ENCODE results near the gene CLK3. TPM values are rescaled to one million over a fixed set of nuclear protein-coding genes. Genes with fewer than 3 reads are reported as not detected.

The CLK3 gene
- total RNA-seq, 2 experiments from 2014 or later, result 86.5 to 109 TPM

DNA sequence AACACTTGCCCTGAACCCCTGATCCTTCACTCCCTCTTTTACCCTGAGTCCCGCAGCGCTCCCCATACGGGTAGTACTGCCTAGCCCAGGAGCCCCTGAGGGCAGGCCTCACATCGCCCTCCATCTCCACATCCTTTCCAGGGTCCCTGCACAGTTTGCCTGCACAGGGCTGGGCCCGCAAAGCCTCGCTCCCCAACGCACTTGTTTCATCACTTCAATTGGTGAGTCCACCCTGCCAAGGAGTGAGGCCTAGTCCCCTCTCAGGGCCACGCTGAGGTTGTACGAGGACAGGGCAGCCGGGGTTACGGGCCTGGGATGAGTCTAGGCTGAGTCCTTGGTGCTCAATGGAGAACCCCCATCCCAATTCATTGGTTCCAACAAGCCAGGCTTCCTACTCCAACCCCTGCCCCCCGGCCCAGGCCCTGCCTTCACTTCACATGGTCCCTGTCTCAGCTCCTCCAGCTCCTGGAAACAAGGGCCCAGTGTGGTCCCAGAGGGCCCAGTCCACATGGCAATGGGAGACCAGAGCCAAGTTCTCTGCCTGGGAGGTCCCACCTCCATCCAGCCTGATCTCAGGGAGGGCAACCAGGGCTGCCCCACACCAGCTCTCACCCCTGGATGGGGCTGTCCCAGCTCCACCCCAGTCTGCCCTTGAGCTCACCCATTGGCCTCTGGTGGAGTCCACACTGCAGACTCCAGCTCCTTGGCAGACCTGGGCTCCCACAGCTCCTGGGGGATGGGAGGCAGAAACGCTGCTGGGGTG lies 12.4 kb upstream of the CLK3 start:
- no TSS peak for BruUV-seq (replicated peaks)
- no peaks in the 10 kb centered on the region for H3K36me3 ChIP-seq (ENCODE audit: insufficient read depth, low read length)
- no peak overlapping the region for H2AFZ ChIP-seq (ENCODE audit: low read length)
- DNase-seq (ENCODE audit: low spot score), result no peak
- H3K9me3 ChIP-seq (ENCODE audit: low read length), result no peaks in the 10 kb centered on the region
- TF ChIP-seq EZH2phosphoT487 (IDR thresholded peaks at IDR 0.05; ENCODE audit: borderline replicate concordance, low read depth, low read length) (no peak), CTCF (conservative IDR thresholded peaks at IDR 0.05; ENCODE audit: low read length) (no peak)
- POLR2A ChIA-PET, result no interaction called here
- H3K4me1 ChIP-seq (ENCODE audit: insufficient read depth, low read length, poor library complexity, severe bottlenecking), result peaks cover 13% of the 10 kb centered on the region
- no peaks in the 10 kb centered on the region for H3K79me2 ChIP-seq (ENCODE audit: insufficient read depth, low read depth, low read length)
- no peaks in the 10 kb centered on the region for H4K20me1 ChIP-seq (ENCODE audit: insufficient read depth, low read length)
- H3K4me3 ChIP-seq (ENCODE audit: low read depth, low read length, poor library complexity, severe bottlenecking), result no peak overlapping the region
- CTCF ChIA-PET (ENCODE audit: unreplicated experiment), result no interaction called here
- H3K9me2 ChIP-seq (ENCODE audit: insufficient read depth, low read length), result no peaks in the 10 kb centered on the region
- no peak overlapping the region for H3K4me2 ChIP-seq (ENCODE audit: low read length)
- H3K27ac ChIP-seq (ENCODE audit: low read depth, low read length, poor library complexity, severe bottlenecking), result no peak overlapping the region
- intact Hi-C loops (cut with micrococcal nuclease; ENCODE audit: unreplicated experiment), result no loop called here

- Histone ChIP-seq H3K27ac (ENCODE audit: low read depth, low read length, poor library complexity, severe bottlenecking) (no peak overlapping the region), H3K4me2 (ENCODE audit: low read length) (no peak overlapping the region), H2AFZ (ENCODE audit: low read length) (no peak overlapping the region), H3K9me2 (ENCODE audit: insufficient read depth, low read length) (no peaks in the 10 kb centered on the region), H3K36me3 (ENCODE audit: insufficient read depth, low read length) (no peaks in the 10 kb centered on the region), H3K4me3 (ENCODE audit: low read depth, low read length, poor library complexity, severe bottlenecking) (no peak overlapping the region), H4K20me1 (ENCODE audit: insufficient read depth, low read length) (no peaks in the 10 kb centered on the region), H3K79me2 (ENCODE audit: insufficient read depth, low read depth, low read length) (no peaks in the 10 kb centered on the region), H3K4me1 (ENCODE audit: insufficient read depth, low read length, poor library complexity, severe bottlenecking) (peaks cover 7% of the 10 kb centered on the region), H3K9me3 (ENCODE audit: low read length) (no peaks in the 10 kb centered on the region)
- no TSS peak for BruUV-seq (replicated peaks)
- CTCF ChIA-PET (ENCODE audit: unreplicated experiment), result interaction anchor here (1.4 kb wide), 1 partner anchor 10 kb away, joined by 4 read pairs; no protein-coding TSS in a partner anchor
- POLR2A ChIA-PET, result interaction anchor here (0.6 kb wide), 1 partner anchor 318 kb away, joined by 3 read pairs; no protein-coding TSS in a partner anchor
- no peak for DNase-seq (ENCODE audit: low spot score)
- TF ChIP-seq CTCF (conservative IDR thresholded peaks at IDR 0.05; ENCODE audit: low read length), result no peak
- TF ChIP-seq EZH2phosphoT487 (IDR thresholded peaks at IDR 0.05; ENCODE audit: borderline replicate concordance, low read depth, low read length), result no peak
- intact Hi-C loops (cut with micrococcal nuclease; ENCODE audit: unreplicated experiment), result no loop called here
Measured at GRCh38 chr15:74603789-74604705, 11.6 kb upstream of the CLK3 start.

Data from OCI-LY7 (cell line).